ENCODE results near the gene KDM2B.
A peak's percentile ranks its signal among the peaks of the same experiment; 100 is the strongest.

KDM2B gene

GRCh38 chr12:121525411-121525810 is 55.4 kb downstream of the KDM2B start:
- no peak for DNase-seq

- DNase-seq = peak; percentile 80
These were observed 56.5 kb downstream of the KDM2B start for GRCh38 chr12:121524196-121524916.

DNA sequence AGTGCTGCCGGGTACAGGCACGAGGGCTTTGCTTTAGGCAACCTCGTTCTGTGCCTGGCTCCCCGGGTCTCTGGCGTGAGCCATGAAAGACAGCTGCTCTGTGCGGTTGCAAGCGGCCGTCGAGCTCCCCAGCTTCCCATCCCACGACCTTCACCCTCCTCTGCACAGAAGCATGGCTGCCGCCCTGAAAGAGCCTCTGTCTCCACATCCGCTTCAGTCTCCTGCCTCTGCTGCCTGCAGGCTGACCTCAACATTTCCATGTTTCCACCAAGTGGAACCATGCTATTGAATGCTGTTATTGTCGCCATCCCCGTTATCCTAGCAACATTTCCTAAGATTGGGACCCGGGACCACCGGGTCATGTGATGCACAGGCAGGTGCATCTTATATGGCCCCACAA is 57.1 kb downstream of the KDM2B start:
- DNase-seq = peak; percentile 52

- DNase-seq = peak; percentile 38
These were observed 57.9 kb downstream of the KDM2B start for GRCh38 chr12:121522971-121523370.

DNA sequence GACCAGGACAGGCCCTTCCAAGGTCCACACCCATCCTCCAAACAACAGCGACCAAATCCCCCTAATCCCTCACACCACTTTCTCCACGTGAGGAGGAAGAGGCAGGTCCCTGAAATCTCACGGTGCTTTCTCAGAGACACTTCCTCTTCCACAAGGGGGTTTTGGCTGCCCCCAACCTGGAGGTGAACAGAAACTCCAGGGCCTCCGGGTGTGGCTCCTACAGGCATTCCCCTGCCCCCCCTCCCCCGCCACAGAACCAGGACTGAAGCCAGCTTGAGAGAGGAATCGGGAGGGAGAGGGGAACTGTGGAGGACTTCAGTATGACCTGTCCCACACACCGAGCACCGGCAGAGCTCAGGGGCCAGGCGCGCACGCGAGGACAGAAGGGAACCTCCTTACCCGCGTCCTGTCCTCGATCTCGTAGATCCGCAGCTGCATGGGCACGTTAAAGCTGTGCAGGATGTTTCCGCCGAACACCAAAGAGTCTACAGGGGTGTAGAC is 60.2 kb downstream of the KDM2B start:
- no peak for DNase-seq

DNA sequence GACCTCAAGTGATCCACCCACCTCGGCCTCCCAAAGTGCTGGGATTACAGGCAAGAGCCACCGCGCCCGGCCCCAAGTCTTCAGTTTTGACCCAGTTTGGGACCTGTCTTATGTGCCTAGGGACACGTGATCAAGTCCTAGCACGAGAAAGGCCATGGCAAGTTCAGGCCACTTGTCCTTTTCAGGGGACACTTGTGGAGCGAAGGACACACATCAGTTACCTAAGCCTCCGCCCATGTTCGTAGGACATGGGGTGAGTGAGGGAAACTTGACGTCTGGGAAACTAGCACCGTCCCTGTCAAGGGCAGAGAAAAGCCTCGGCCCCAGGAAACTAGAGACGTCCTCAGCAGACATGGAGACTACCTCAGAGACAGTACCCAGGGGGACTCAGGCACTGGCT is 60.7 kb downstream of the KDM2B start:
- no peak for DNase-seq

DNA sequence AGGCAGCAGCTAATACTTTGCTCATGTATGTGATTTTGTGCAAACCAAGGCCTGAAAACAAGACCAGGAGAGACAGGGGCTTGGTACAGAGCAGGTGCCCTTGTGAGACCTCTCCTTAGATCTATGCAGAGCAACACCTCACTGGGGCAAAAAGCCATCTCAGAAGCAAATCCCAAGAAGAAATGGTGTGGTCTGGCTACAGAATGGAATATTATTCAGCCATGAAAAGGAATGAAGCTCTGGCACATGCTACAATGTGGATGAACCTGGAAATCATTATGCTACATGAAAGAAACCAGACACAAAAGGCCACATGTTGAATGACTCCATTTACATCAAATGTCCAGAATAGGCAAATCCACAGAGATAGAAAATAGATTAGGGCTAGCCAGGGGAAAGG is 61.6 kb downstream of the KDM2B start:
- no peak for DNase-seq

DNA sequence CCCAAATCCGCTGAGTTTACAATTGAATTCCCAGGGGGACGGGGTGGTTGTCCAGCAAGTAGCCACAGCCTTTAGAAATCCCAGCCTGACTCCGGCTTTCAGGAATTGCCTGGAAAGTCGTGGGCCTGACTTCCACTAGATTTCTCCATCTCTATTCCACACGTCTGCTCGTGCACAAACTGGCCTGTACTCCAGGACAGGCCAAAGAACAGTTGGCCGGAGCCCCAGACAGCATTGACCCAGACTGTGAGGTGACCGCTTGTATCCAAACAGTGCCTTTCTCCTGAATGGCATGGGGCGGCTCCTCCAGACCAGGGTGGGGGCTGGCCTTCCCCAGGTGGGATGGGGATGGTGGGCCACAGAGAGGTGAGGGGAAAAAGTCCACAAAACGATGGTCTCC is 62.2 kb downstream of the KDM2B start:
- DNase-seq = no peak

DNA sequence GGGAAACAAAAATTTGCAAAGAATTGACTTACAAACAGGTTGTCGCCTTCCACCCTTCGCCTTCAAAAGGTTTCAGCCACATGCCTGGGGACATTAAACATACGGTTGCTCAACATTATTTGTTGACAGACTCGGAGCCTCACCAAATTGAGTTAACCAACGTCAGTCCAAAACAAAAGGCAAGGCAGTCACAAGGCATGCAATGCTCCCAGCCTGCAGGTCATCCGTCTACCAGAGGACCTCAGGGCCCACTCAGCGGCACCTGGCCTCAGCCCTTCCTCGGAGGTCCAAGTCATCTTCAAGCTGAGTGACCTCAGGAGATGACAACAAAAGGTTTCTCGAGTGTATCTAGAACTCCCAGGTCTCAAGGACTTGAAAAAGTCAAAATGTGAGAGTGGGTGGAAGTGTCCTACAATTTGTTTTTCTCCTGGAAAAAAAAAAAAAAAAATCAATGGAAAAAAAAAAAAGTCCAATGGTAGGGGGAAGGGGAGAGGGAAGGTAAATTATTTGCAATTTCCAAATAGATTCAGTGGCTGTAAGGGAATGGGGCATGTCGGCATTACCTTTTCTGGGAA is 64.3 kb downstream of the KDM2B start:
- no peak for DNase-seq

DNA sequence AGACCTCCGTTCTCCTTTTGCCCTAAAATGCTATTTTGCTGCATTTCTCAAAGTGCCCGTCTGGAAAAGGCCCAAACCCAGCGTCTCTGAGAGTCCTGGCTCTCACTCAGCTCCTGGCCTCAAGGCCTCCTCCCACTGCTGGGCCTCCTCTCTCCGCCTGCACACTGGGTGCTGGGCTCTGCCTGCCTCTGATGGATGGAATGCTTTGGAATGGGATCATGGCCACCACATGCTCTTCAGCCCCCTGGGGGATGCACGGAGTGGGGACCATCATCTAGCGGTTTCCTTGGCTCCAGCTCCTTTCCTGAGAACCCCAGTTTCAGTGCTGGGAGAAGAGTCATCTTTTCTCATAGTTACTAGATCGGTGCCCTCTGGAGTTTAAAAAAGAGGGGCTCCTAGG is 65.2 kb downstream of the KDM2B start:
- DNase-seq = no peak

DNA sequence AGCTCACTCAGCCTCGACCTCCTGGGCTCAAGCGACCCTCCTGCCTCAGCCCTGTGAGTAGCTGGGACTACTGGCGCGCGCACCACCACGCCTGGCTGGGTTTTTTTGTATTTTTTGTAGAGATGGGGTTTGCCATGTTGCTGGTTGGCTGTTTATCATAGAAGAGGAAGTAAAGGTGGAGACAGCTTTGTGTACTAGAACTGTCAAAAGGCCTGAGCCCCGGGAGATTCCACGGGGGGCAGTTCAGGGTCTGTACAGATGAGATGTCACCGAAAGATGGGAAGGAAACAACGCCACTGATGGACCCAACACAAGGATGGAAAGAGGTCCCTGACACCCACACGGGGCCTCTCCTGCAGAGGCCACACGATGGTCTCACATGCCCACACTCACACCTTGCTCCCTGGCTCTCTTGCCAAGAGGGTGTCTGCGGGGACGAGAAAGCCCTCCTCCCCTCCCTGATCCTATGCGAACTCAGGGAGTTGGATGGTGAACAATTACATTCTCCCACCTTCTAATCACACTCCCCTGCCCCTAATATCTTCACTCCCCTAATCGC is 66.6 kb downstream of the KDM2B start:
- peak; percentile 25 for DNase-seq

DNA sequence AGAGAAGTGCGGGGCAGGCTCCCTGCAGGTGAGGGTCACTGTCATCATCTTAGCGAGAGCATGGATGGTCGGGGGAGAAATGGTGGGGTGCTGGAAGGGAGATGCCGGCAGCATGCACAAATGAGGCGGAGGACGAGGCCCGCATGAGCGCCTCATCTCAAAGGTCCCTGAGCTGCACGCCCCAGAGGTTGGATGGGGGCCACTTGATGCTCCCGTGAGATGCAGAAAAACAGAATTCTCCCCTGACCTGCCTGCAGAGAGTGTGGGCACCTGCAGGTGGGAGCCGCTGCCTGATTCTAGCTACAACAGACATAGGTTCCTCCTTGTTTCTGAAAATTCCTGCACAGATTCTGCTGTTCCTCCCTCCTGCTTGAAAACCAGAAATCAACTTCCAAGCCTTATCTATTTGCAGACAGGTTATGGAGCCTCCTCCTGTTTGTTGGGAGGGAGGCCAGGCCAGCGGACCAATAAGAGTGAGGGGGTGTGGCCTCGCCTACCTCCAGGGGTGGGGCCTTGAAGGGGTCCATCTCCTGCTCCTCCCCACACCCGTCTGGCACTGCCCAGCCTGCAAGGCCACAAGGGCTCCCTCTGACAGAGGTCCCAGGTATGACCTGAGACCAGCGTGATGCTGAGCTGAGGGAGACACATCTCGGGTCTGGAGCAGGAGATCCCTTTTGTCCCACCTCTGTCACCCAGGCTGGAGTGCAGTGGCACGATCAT is 67.2 kb downstream of the KDM2B start:
- no peak for DNase-seq

DNA sequence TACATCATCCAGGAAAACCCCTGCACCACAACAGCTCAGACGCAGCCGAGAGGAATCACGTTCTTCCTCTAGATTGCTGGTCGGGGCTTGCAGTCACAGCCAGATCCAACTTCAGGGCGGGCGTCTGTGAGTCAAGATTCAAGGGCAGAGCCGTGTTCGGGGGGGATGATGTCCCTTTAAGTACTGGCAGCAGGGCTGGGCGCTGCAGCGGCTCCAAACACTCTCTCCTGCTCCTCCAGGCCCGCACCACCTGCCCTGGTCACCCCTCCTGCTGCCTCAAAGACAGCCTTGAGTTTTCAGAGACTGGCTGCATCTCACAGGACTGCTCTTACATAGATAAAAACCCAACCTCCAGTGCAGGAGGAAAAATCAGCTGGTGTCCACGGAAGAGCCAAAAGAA is 68.3 kb downstream of the KDM2B start:
- DNase-seq = no peak

DNA sequence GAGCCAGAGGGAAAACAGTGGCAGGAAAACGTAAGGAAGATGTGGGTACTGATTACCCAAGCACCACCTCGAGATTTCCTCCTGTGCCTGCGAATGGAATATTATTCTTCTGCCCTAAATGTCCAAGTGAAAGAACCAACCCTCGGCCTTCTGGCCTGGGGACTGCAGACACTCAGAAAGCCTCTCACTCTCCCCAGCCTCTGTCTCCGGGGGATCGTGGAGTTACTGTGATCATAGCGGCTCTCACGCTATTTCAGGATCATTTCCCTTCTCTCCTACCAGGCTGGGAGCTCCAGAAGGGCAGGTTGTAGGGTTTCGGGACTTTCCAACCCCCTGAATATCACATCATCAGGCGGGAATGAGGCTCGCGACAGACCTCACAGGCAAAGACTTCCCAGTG is 68.9 kb downstream of the KDM2B start:
- DNase-seq = no peak

GRCh38 chr12:121509339-121509738 is 71.5 kb downstream of the KDM2B start:
- no peak for DNase-seq

- DNase-seq = no peak
These were observed 72.3 kb downstream of the KDM2B start for GRCh38 chr12:121508533-121508932.

- no peak for DNase-seq
These were observed 72.8 kb downstream of the KDM2B start for GRCh38 chr12:121507984-121508383.

GRCh38 chr12:121507245-121507644 is 73.6 kb downstream of the KDM2B start:
- DNase-seq = no peak

GRCh38 chr12:121505513-121505912 is 75.3 kb downstream of the KDM2B start:
- no peak for DNase-seq

DNA sequence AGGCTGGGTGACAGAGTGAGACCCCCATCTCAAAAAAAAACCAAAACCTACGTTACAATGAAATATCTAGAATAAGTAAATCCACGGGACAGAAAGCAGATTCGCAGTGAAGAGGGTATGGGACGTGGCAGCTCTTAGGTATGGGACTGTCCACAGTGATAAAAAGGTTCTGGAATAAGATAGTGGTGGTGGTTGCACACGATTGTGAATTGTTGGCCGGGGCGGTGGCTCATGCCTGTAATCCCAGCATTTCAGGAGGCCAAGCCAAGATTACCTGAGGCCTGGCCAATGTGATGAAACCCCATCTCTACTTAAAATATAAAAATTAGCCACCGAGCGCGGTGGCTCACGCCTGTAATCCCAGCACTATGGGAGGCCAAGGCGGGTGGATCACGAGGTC is 76.3 kb downstream of the KDM2B start:
- no peak for DNase-seq

- no peak for DNase-seq
These were observed 77.4 kb downstream of the KDM2B start for GRCh38 chr12:121503395-121503794.

- DNase-seq = no peak
These were observed 78.9 kb downstream of the KDM2B start for GRCh38 chr12:121501946-121502345.

DNA sequence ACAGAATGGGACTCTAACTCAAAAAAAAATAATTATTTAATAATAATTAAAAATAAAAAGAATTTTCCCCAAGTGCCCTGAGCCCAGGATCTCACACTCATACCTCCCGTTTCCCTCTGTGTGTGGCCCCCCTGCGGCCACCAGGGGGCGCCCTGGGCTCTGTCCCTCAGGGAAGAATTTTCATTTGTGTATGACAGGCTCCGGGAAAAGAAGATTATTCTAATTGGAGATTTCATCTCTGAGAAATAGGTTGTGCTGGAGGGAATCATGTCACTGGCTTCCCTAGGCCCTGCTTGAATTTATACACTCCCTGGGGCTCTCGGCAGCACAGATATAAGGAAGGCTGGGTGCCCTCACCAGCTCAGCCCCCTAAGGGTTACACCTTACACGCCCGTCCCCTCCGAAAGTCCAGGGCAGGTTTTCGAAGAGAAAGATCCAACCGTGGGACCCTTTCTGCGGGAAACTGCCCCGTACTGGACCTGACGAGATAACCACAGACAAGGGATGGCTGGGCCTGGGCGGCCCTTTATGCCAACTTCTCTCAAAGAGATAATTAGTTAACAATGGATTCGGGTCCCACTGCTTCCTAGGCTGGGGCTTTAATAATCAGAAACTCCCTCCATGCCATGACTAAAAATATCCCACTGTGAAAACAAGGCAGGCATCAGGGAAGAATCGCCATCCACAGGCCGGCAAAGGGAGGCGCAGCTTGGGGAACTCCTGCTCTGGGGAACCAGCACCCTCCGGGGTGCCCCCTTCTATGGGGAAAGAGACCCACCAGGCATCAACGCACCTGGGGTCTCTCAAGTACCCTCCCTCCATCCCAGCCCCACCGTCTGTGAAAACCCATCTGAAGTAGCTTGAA is 80.7 kb downstream of the KDM2B start:
- DNase-seq = peak; percentile 91

Measured in retina (tissue), 1 donor.